HFFc6 (cell line): Measurements from ENCODE around the gene ATG14. TPM values are rescaled to one million over a fixed set of nuclear protein-coding genes. Genes with fewer than 3 reads are reported as not detected.
A peak's percentile ranks its signal among the peaks of the same experiment; 100 is the strongest.

Source experiments
- DNase-seq: peaks from one replicate; pipeline ENCODE4 v3.0.0-alpha.2; 2018
- H3K27ac Mint-ChIP-seq: 2 replicates; pipeline ENCODE4 v1.8.0; 2020; ENCODE audit warnings: mild to moderate bottlenecking, mixed read lengths
- H3K27me3 Mint-ChIP-seq: 2 replicates; pipeline ENCODE4 v1.8.0; 2021; ENCODE audit warnings: mild to moderate bottlenecking, moderate library complexity, mixed read lengths; ENCODE audit not compliant: insufficient read depth
- H3K36me3 Mint-ChIP-seq: 2 replicates; pipeline ENCODE4 v1.8.0; 2021; ENCODE audit warnings: low read depth, mixed read lengths
- H3K4me1 Mint-ChIP-seq: 2 replicates; pipeline ENCODE4 v1.8.0; 2020; ENCODE audit warnings: low read depth, mixed read lengths
- H3K4me3 Mint-ChIP-seq: 2 replicates; pipeline ENCODE4 v1.8.0; 2020; ENCODE audit warnings: mild to moderate bottlenecking, moderate library complexity, mixed read lengths
- H3K9me3 Mint-ChIP-seq: 2 replicates; pipeline ENCODE4 v1.8.0; 2020; ENCODE audit warnings: mild to moderate bottlenecking, mixed read lengths
- CTCF ChIP-seq: fragments of 200-600 bp; sonication (generic); IDR thresholded peaks from 2 replicates; pipeline ENCODE4 v1.5.0; 2021; ENCODE audit warnings: antibody characterized with exemption, mild to moderate bottlenecking
- total RNA-seq, 6 experiments: library from RNA; stranded (reverse); fragmentation: NEBNext Ultra II Directional; extraction: Animal tissue kit (Norgen Biotek cat#: 25700); gene quantifications; 2 replicates in 1 of 6; 3 replicates in 5 of 6; pipeline ENCODE4 v1.2.3, GENCODE V29; 2021

Gene ATG14
- total RNA-seq, 6 experiments from 2014 or later = 7.9 to 9.2 (median 8.5) TPM

- Mint-ChIP-seq H3K27ac (no peak overlapping the region; the same call in 1 of the 2 replicates), H3K36me3 (peaks cover 11% of the 10 kb centered on the region; the same call in 1 of the 2 replicates), H3K4me3 (no peak overlapping the region), H3K4me1 (peaks cover 38% of the 10 kb centered on the region), H3K27me3 (peaks cover 1% of the 10 kb centered on the region; the same call in 1 of the 2 replicates), H3K9me3 (no peaks in the 10 kb centered on the region)
- DNase-seq = no peak
- TF ChIP-seq CTCF = no peak
Observed at GRCh38 chr14:55399852-55400251, 11.8 kb downstream of the ATG14 start.

- H3K36me3 Mint-ChIP-seq = peaks cover 12% of the 10 kb centered on the region; the same call in 1 of the 2 replicates
- H3K4me3 Mint-ChIP-seq = no peak overlapping the region
- no peak for DNase-seq
- H3K27me3 Mint-ChIP-seq = peaks cover 1% of the 10 kb centered on the region; the same call in 1 of the 2 replicates
- peak overlapping the region; percentile 58 for H3K27ac Mint-ChIP-seq
- no peak for TF ChIP-seq CTCF
- H3K4me1 Mint-ChIP-seq = peaks cover 34% of the 10 kb centered on the region
- H3K9me3 Mint-ChIP-seq = no peaks in the 10 kb centered on the region
Observed at GRCh38 chr14:55399183-55399582, 12.4 kb downstream of the ATG14 start.

- Mint-ChIP-seq H3K36me3 (peaks cover 12% of the 10 kb centered on the region; the same call in 1 of the 2 replicates), H3K27ac (peak overlapping the region; percentile 58), H3K4me3 (peak overlapping the region; percentile 2), H3K9me3 (no peaks in the 10 kb centered on the region), H3K4me1 (peaks cover 31% of the 10 kb centered on the region), H3K27me3 (peaks cover 1% of the 10 kb centered on the region; the same call in 1 of the 2 replicates)
- no peak for TF ChIP-seq CTCF
- DNase-seq = peak; percentile 96
Observed at GRCh38 chr14:55398679-55399078, 13.0 kb downstream of the ATG14 start.

GRCh38 chr14:55389330-55389729 lies 22.3 kb downstream of the ATG14 start:
- Mint-ChIP-seq H3K4me3 (peak overlapping the region; percentile 60), H3K4me1 (peaks cover 40% of the 10 kb centered on the region), H3K9me3 (no peaks in the 10 kb centered on the region), H3K27ac (peak overlapping the region; percentile 91), H3K27me3 (peaks cover 2% of the 10 kb centered on the region; the same call in 1 of the 2 replicates), H3K36me3 (peaks cover 40% of the 10 kb centered on the region)
- DNase-seq = peak; percentile 84
- TF ChIP-seq CTCF = no peak

GRCh38 chr14:55388160-55388559 lies 23.5 kb downstream of the ATG14 start:
- DNase-seq = peak; percentile 77
- Mint-ChIP-seq H3K4me1 (peaks cover 52% of the 10 kb centered on the region), H3K9me3 (no peaks in the 10 kb centered on the region), H3K27ac (peak overlapping the region; percentile 91), H3K27me3 (peaks cover 2% of the 10 kb centered on the region; the same call in 1 of the 2 replicates), H3K36me3 (peaks cover 41% of the 10 kb centered on the region), H3K4me3 (peak overlapping the region; percentile 5; the same call in 1 of the 2 replicates)
- TF ChIP-seq CTCF = no peak
